C4-2B (cell line): Measurements from ENCODE around the gene MEIS1.

ENCODE experiments used
- H3K27ac ChIP-seq: fragments of 450-650 bp; 2 replicates; pipeline ENCODE4 v1.5.1; 2017
- ZFX ChIP-seq: fragments of 450-650 bp; IDR thresholded peaks from 2 replicates; pipeline ENCODE4 v1.6.1; 2017
- TF ChIP-seq, protein P1 (sequence below): fragments of 450-650 bp; conservative IDR thresholded peaks from 2 replicates; pipeline ENCODE4 v1.5.1; 2017; ENCODE audit warnings: mild to moderate bottlenecking

Gene MEIS1

DNA sequence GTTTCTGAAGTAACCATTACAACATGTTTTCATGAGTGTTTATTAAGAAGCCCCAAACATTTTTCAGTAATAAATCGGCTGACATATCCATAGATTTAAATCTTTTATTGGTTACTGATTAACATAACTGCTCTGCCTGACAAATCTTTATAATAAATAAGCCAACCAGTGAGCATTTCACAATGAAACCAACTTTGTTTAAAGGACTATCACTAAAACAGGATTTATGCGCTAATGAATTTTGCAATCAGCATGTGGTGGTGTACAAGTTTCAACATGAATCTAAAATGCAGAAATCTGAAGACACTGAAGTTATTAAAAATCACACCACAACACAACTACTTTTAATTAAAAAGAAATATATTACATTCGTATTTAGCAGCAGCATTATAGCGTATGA, 166.7 kb downstream of the MEIS1 start:
- H3K27ac ChIP-seq, result no peak overlapping the region

DNA sequence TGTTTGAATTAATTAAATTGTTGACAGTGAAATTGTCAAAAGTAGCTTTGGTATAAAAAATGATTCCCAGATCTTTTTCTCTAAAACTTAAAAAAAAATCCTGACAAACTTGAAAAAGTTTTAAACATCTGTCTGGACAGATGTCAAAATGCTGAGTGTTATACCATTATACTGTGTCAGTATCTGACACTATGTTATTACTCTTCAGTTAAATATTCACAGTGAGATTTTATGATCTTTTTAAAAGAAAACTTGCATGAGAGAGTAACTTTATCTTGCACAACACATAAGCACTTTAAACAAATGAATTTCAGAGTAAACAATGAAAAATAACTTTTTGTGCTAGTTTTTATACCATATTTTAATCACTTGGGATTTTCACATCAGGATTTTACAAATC, 167.4 kb downstream of the MEIS1 start:
- no peak for TF ChIP-seq ZFX
- TF ChIP-seq, protein P1, sequence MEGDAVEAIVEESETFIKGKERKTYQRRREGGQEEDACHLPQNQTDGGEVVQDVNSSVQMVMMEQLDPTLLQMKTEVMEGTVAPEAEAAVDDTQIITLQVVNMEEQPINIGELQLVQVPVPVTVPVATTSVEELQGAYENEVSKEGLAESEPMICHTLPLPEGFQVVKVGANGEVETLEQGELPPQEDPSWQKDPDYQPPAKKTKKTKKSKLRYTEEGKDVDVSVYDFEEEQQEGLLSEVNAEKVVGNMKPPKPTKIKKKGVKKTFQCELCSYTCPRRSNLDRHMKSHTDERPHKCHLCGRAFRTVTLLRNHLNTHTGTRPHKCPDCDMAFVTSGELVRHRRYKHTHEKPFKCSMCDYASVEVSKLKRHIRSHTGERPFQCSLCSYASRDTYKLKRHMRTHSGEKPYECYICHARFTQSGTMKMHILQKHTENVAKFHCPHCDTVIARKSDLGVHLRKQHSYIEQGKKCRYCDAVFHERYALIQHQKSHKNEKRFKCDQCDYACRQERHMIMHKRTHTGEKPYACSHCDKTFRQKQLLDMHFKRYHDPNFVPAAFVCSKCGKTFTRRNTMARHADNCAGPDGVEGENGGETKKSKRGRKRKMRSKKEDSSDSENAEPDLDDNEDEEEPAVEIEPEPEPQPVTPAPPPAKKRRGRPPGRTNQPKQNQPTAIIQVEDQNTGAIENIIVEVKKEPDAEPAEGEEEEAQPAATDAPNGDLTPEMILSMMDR, result no peak
- H3K27ac ChIP-seq, result no peak overlapping the region

More for the DNA sequence above, 166.7 kb downstream of the MEIS1 start:
- TF ChIP-seq, protein P1, result no peak
- no peak for TF ChIP-seq ZFX

DNA sequence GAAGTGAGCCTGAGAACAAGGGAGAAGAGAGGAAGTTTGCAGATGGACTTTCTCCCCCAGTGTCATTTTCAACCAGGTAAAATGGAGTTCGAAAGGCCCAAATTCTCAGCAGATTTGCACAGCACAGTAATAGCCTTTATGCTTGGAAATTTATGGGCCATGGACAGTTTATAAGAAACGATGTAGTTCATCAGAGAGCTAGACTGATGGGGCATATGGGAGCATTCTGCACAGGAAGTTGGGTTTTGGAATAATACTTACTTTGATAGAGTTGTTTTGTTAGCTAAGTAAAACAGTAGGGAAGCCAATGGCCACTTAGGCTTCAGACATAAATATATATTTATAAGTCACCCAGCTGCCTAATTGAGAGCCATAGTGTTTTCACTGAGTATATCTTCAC, 169.4 kb downstream of the MEIS1 start:
- TF ChIP-seq, protein P1, result no peak
- no peak for TF ChIP-seq ZFX
- no peak overlapping the region for H3K27ac ChIP-seq

DNA sequence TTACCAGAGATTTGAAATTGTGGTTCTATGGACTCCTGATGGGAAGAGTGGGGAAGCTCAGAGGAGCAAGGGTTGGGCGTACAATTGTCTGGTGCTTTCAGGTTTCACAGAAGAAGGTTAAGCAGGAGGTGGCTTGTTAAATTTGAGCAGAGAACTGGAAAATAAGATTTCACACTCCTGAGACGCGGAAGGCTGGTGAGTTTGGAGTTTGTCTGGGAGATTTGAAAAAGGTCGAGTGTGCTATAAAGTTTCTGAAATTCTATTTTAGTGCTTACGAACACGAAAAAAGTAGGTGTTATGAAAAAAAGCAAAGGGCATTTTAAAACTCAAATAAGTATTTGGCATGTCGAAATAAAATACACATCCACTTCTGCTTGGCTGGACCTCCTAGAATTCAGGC, 170.1 kb downstream of the MEIS1 start:
- TF ChIP-seq, protein P1, result no peak
- TF ChIP-seq ZFX, result no peak
- no peak overlapping the region for H3K27ac ChIP-seq

DNA sequence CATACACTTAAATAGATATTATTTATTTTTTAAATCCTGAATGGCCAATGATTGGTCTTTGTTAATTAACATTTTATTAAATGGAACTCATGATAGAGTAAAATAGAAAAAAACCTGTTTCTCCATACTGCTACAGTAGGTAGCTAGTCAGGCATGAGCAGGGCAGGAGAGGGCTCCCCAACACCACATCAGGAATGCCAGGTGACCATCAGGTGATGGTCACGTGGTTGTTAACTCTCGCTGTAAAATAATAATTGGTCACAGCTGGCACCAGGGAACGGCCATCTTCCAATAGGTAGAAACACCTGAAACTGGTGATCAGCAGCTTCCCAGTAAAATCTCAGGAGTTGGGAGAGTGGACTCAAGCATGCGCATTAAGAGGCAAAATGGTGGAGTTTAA, 172.2 kb downstream of the MEIS1 start:
- no peak for TF ChIP-seq ZFX
- TF ChIP-seq, protein P1, result 0 out of 2 replicates have a peak, but pooled peaks have one; percentile 8
- H3K27ac ChIP-seq, result no peak overlapping the region
